Glomerular visceral epithelial cell (primary cell): ENCODE data around the gene MARCHF2.
"Not testable (repeated sequence)": the region's sequence is repeated elsewhere in the genome, so short reads cannot be mapped to it uniquely, and the experiment has no call there.

Experiments used
- DNase-seq: peaks from one replicate; pipeline ENCODE4 v3.0.0-alpha.2; 2016; ENCODE audit errors: extremely low spot score

Gene MARCHF2

DNA sequence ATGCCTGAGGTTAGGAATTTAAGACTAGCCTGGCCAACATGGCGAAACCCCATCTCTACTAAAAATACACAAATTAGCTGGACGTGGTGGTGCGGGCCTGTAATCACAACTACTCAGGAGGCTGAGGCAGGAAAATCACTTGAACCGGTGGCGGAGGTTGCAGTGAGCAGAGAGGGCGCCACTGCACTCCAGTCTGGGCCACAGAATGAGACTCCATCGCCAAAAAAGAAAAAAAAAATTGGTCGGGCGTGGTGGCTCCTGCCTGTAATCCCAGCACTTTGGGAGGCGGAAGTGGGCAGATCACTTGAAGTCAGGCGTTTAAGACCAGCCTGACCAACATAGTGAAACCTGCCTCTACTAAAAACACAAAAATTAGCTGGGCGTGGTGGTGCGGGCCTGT lies 2.4 kb upstream of the MARCHF2 start:
- not testable (repeated sequence) for DNase-seq

GRCh38 chr19:8413629-8413995 lies 507 bp downstream of the MARCHF2 start:
- DNase-seq: no peak

GRCh38 chr19:8416796-8417195 lies 3.7 kb downstream of the MARCHF2 start:
- no peak for DNase-seq

GRCh38 chr19:8421484-8422461 lies 8.7 kb downstream of the MARCHF2 start:
- no peak for DNase-seq

DNA sequence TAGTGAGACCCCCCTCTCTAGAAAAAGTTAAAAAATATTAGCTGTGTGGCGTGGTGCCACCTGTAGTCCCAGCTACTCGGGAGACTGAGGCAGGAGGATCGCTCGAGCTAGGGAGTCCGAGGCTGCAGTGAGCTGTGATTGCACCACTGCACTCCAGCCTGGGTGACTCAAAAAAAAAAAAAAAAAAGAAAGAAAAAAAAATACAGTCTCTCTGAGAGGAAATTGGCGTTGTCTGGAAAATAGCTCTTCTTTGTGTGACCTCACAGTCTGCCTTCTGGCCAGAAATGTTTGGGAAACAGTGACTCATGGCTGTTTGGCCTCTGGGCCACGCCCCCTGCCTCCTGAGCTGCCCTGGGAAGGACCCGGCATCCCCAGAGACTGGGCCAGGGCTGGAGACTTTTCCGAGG lies 10.7 kb downstream of the MARCHF2 start:
- DNase-seq: peak; percentile 95

- DNase-seq: not testable (repeated sequence)
These were observed 12.2 kb downstream of the MARCHF2 start for GRCh38 chr19:8425331-8425730.

DNA sequence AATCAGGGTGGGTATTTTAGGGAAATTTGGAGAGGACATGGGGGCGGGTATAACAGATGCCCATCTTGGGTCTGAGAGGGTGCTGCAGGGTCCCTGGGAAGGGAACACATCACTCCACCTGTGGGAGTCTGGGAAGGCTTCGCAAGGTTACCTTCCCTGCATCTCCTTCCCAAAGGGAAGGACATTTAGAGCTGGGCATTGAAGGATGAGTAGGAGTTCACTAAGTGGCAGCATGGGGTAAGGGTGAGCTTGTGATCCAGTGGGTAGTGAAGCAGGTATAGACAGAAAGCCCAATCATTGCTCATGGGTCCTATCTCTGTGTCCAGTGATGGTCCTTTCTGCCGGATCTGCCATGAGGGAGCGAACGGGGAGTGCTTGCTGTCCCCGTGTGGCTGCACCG lies 13.2 kb downstream of the MARCHF2 start:
- no peak for DNase-seq

GRCh38 chr19:8429044-8429443 lies 15.9 kb downstream of the MARCHF2 start:
- no peak for DNase-seq

- DNase-seq: no peak
These were observed 16.7 kb downstream of the MARCHF2 start for GRCh38 chr19:8429826-8430225.

GRCh38 chr19:8430650-8431049 lies 17.5 kb downstream of the MARCHF2 start:
- DNase-seq: no peak

DNA sequence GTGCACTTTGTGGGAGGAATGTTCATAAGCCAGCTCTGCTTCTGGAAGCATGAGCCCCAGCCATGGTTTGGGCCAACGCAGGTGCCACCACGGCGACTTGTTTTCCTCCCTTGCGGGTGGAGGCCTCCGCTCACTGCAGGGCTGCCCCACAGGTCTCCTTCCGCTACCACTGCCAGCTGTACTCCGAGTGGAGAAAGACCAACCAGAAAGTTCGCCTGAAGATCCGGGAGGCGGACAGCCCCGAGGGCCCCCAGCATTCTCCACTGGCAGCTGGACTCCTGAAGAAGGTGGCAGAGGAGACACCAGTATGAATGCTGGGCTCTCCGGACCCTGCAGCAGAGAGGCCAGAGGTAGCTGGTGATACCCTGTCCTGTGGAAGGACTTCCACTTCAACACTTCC lies 25.1 kb downstream of the MARCHF2 start:
- DNase-seq: no peak

GRCh38 chr19:8441725-8442544 lies 28.8 kb downstream of the MARCHF2 start:
- DNase-seq: no peak

- DNase-seq: not testable (repeated sequence)
These were observed 31.1 kb downstream of the MARCHF2 start for GRCh38 chr19:8444140-8444676.

- peak; percentile 99 for DNase-seq
These were observed 31.8 kb downstream of the MARCHF2 start, which contains the start of gene HNRNPM for GRCh38 chr19:8444677-8445487. Gene HNRNPM (plus strand): TSS chr19:8444975. CDS start chr19:8444999, 24 bp downstream.

DNA sequence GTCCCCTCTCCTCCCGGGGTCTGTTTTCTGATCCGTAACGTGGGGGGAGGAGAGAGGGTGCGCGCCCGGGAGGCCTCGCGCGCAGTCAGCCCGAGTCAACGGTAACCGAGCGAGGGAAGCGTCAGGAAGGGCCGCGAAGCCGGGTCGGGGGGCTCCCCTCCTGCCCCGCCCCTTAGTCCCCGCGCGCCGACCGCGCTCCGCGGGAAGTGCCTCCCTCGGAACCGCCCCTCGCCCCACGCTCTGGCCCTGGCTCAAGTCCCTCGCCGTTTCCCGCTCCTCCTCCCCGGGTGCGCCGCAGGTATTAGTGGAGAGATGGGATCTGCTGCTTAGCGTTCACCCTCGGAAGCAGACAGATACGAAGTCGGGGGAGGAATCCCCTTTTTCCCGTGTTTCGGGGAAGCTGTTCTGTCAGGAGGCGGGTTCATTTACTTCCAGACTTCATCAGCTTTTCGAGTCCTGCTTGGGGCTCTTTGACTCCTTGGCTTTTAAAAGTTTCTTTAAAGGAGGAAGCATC lies 32.4 kb downstream of the MARCHF2 start:
- DNase-seq: peak; percentile 54

- no peak for DNase-seq
These were observed 33.1 kb downstream of the MARCHF2 start for GRCh38 chr19:8446061-8446709.

DNA sequence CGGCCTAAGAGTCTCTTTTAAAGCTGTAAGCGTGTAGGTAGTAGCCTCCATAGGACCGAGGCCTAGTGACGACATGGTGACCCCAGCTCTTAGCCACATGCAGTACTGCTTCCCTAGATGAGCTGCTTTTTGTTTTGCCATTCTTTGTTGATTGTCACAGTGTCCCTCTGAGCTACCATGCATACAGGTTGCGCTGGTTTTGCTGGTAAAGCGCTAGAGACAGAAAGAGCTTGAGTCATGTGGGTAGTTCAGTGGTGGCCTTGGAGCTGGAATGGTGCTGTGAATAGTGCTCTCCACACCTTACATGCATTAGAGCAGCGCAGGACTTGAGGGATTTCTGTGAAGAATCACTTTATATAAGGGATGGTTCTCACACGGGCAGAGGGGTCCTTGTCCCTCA lies 36.7 kb downstream of the MARCHF2 start:
- no peak for DNase-seq

GRCh38 chr19:8451377-8451776 lies 38.3 kb downstream of the MARCHF2 start:
- no peak for DNase-seq

GRCh38 chr19:8451885-8452284 lies 38.8 kb downstream of the MARCHF2 start:
- DNase-seq: peak; percentile 80

- no peak for DNase-seq
These were observed 39.5 kb downstream of the MARCHF2 start for GRCh38 chr19:8452446-8453123.
